Measurements from ENCODE around the gene ERICH2. TPM values are rescaled to one million over a fixed set of nuclear protein-coding genes. Genes with fewer than 3 reads are reported as not detected.

ERICH2 gene
- total RNA-seq, 1 donor from 2014 or later: 2.1 TPM

- Mint-ChIP-seq H3K9me3 (ENCODE audit: unreplicated experiment) (peaks cover 10% of the 10 kb centered on the region), H3K27ac (ENCODE audit: unreplicated experiment) (no peak overlapping the region), H3K4me3 (ENCODE audit: unreplicated experiment) (peak overlapping the region; percentile 81), H3K36me3 (ENCODE audit: unreplicated experiment) (no peaks in the 10 kb centered on the region), H3K4me1 (ENCODE audit: low read depth, unreplicated experiment) (peaks cover 20% of the 10 kb centered on the region), H3K27me3 (ENCODE audit: unreplicated experiment) (peaks cover 33% of the 10 kb centered on the region)
- no peak for TF ChIP-seq CTCF (IDR thresholded peaks at IDR 0.05; ENCODE audit: partially characterized antibody, unreplicated experiment)
- DNase-seq: no peak
Observed at GRCh38 chr2:170824526-170825015, 54.4 kb downstream of the ERICH2 start.

- no peak for DNase-seq
- no peak overlapping the region for H3K27ac Mint-ChIP-seq (ENCODE audit: unreplicated experiment)
- TF ChIP-seq CTCF (IDR thresholded peaks at IDR 0.05; ENCODE audit: partially characterized antibody, unreplicated experiment): no peak
- peaks cover 15% of the 10 kb centered on the region for H3K27me3 Mint-ChIP-seq (ENCODE audit: unreplicated experiment)
- no peaks in the 10 kb centered on the region for H3K36me3 Mint-ChIP-seq (ENCODE audit: unreplicated experiment)
- peaks cover 3% of the 10 kb centered on the region for H3K4me1 Mint-ChIP-seq (ENCODE audit: low read depth, unreplicated experiment)
- H3K4me3 Mint-ChIP-seq (ENCODE audit: unreplicated experiment): no peak overlapping the region
- H3K9me3 Mint-ChIP-seq (ENCODE audit: unreplicated experiment): peaks cover 5% of the 10 kb centered on the region
Observed at GRCh38 chr2:170827841-170828532, 57.8 kb downstream of the ERICH2 start.

- peaks cover 15% of the 10 kb centered on the region for H3K27me3 Mint-ChIP-seq (ENCODE audit: unreplicated experiment)
- peaks cover 3% of the 10 kb centered on the region for H3K4me1 Mint-ChIP-seq (ENCODE audit: low read depth, unreplicated experiment)
- peaks cover 5% of the 10 kb centered on the region for H3K9me3 Mint-ChIP-seq (ENCODE audit: unreplicated experiment)
Observed at GRCh38 chr2:170828533-170828916, 58.3 kb downstream of the ERICH2 start.

DNA sequence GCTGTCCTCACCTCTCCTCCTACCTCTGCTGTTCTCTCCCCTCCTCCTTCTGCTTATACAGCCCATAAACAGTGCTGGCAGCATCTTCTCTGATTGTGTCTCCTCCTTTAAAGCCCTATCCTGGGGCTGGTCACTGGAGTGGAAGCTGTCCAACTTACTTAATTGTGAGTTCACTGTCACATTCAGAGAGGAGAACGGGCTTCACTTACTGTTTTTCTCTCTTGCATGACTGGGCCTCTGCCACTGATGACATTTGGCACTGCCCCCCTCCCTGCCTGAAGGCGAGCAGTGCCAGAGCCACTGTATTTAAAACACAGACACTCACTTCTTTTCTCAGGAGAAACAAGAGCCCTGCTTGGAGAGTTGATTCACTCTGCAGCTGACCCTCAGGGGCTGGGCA, 58.9 kb downstream of the ERICH2 start:
- H3K27me3 Mint-ChIP-seq (ENCODE audit: unreplicated experiment): peaks cover 15% of the 10 kb centered on the region
- H3K36me3 Mint-ChIP-seq (ENCODE audit: unreplicated experiment): no peaks in the 10 kb centered on the region

More at GRCh38 chr2:170828533-170828916, 58.3 kb downstream of the ERICH2 start:
- Mint-ChIP-seq H3K27ac (ENCODE audit: unreplicated experiment) (no peak overlapping the region), H3K36me3 (ENCODE audit: unreplicated experiment) (no peaks in the 10 kb centered on the region), H3K4me3 (ENCODE audit: unreplicated experiment) (no peak overlapping the region)
- no peak for DNase-seq
- no peak for TF ChIP-seq CTCF (IDR thresholded peaks at IDR 0.05; ENCODE audit: partially characterized antibody, unreplicated experiment)

More for the DNA sequence above, 58.9 kb downstream of the ERICH2 start:
- H3K27ac Mint-ChIP-seq (ENCODE audit: unreplicated experiment): no peak overlapping the region
- TF ChIP-seq CTCF (IDR thresholded peaks at IDR 0.05; ENCODE audit: partially characterized antibody, unreplicated experiment): no peak
- no peak for DNase-seq
- H3K4me1 Mint-ChIP-seq (ENCODE audit: low read depth, unreplicated experiment): peaks cover 3% of the 10 kb centered on the region
- peaks cover 5% of the 10 kb centered on the region for H3K9me3 Mint-ChIP-seq (ENCODE audit: unreplicated experiment)
- no peak overlapping the region for H3K4me3 Mint-ChIP-seq (ENCODE audit: unreplicated experiment)

Data from glutamatergic neuron (in vitro differentiated cells).